Stimulated activated CD4-positive, alpha-beta T cell treated with anti-CD3 and anti-CD28 coated beads, Interleukin-2, amount 100 ng/mL, for 4 hours (primary cell): ENCODE data around the gene SUMF2.
"Not testable (repeated sequence)": the region's sequence is repeated elsewhere in the genome, so short reads cannot be mapped to it uniquely, and the experiment has no call there.

Source experiments
- DNase-seq: peaks from one replicate; pipeline ENCODE4 v3.0.0-alpha.2; 2020; ENCODE audit warnings: low read depth

SUMF2 gene

DNA sequence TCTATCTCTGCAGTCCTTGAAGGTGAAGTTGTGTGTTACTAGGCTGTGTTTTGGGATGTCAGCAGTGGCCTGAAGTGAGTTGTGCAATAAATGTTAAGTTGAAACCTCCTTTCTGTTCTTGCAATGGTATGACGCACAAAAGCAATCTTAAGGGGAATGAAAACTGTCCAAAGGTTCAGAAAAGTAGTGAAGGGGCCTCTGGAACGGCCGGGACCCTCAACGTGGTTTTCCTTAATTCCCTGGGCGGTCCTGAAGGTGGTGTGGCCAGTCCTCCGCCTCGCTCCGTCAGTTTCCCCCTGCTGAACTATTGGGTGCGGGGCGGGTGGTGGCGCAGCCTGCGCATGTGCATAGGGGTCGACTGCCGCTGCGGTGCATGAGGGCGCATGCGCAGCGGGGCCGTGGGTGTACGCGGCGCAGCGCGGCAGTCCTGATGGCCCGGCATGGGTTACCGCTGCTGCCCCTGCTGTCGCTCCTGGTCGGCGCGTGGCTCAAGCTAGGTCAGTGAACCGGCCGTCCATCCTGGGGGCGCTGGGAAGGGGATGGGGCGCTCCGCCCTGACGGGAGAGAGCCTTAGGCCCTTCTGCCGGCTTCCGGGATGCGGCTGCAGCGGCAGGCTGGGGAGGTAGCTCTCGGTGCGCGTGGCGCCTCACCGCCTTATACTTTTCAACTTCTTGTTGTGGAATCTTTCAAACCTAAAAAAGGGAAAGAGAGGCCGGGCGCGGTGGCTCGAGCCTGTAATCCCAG lies at the start of gene SUMF2:
SUMF2 (plus strand) TSS at position 405 of the 744 bp plus-strand sequence; CDS start at position 431, 26 bp downstream.
- peak; percentile 85 for DNase-seq

DNA sequence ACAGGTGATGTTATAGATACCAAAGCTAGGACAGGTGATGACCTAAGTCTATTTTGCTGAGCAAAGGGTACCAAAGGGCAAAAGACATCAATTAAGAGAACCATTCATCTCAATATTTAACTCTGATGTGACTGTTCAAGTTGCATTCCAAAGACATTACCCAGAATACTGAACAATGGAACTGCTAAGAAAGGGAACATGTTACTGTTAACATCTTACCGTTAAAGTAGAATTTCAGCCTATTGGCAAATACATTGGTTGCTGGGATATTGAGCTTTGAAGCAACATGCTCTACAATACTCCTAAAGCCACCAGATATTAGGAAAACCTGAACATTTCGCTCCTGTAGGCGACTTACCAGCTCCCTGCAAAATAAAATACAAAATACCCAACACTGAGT lies 47.1 kb upstream of the SUMF2 start:
- DNase-seq, result not testable (repeated sequence)

DNA sequence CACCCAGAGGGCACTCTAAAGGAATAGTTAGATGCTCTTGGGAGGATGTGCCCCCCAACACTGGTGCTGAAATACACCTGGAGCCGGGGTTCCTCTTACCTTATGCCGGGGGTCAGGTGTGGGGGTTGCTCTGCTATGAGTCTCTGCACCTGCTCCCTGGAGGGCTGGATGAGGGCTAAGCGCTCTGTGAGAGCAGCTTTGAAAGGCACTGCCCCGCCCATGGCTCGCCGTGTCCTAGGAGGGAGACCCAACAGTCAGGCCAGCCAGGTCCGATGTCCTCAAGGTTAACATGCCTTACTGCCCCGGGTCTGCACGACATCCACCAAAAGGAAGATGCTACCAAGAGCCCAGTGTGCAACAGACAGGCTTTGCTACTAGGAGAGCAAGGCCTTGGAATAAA lies 44.6 kb upstream of the SUMF2 start:
- DNase-seq, result no peak

DNA sequence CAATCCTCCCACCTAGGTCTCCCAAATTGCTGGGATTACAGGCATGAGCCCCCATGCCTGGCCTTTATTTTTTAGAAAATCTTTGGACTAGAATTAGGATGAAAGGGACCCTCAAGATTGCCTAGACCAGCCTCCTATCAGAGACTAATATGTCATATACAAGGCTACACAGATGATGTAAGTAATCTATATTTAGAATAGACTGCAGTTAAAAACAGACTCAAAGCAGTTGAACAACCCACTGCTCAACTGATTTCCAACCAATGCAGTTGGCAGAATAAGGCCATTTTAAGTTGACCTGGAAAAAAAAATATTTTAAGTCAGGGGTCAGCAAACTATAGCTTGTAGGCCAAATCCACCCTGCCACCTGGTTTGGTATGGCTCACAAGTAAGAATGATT lies 40.6 kb upstream of the SUMF2 start:
- no peak for DNase-seq

DNA sequence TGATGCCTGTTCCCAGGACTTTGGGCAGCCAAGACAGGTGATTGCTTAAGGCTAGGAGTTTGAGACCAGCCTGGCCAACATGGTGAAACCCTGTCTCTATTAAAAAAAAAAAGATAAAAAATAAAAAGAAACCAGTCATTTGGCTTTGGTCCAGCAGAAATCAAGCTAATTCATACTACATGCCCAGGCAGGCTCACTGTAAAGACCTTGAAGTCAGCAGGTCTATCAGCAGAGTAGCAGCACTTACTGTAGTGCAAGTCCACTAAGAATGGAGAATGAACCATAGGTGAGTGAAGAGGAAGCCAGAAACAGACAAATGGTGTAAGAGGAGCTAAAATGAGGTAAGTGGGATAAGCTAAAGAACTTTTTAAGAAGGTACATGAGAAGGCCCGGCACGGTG lies 37.5 kb upstream of the SUMF2 start:
- no peak for DNase-seq

DNA sequence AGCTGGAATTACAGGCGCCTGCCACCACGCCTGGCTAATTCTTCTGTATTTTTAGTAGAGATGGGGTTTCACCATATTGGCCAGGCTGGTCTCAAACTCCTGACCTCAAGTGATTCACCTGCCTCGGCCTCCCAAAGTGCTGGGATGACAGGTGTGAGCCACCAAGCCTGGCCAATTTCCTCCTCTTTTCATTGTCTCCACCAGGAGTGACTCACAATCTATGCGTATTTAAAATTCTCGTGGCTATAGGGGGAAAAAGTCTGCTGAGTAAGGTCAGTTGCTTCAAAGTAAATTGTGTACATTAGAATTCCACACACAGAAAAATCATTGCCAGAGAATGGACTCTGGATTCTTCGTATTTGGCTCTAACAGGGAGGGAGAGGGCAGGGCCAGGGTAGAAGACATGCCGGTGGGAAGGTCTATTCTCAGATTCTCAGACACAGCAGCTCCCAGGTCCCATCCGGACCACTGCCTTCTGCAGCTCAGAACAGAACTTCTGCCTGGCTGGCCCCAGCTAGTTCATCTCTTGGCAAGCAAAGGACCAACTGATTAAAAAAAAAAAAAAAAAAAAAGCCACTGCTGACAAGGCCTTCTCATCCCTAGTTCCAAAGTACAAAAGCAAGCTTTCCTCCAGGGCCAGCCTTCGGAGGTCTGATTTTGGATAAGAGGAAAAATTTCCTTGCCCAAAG lies 35.0 kb upstream of the SUMF2 start:
- no peak for DNase-seq

DNA sequence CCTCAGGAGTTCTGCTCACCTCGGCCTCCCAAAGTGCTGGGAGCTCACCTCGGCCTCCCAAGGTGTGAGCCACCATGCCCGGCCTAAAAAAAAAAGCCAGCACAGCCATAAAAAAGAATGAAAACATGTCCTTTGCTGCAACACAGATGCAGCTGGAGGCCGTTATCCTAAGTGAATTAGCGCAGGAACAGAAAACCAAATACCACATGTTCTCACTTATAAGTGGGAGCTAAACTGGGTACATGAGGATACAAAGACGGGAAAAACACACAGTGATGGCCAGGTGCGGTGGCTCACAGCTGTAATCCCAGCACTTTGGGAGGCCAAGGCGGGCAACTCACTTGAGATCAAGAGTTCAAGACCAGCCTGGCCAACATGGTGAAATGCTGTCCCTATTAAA lies 33.7 kb upstream of the SUMF2 start:
- DNase-seq, result no peak

DNA sequence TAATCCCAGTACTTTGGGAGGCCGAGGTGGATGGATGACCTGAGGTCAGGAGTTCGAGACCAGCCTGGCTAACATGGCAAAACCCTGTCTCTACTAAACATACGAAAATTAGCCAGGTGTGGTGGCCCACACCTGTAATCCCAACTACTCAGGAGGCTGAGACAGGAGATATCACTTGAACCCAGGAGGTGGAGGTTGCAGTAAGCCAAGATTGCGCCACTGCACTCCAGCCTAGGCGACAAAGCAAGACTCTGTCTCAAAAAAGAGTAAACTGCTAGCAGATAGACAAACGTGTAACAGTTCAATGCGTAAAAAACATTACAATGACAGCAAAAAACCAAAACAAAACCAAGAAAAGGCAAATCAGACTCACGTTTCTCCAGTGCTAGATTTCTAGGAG lies 32.5 kb upstream of the SUMF2 start:
- not testable (repeated sequence) for DNase-seq

DNA sequence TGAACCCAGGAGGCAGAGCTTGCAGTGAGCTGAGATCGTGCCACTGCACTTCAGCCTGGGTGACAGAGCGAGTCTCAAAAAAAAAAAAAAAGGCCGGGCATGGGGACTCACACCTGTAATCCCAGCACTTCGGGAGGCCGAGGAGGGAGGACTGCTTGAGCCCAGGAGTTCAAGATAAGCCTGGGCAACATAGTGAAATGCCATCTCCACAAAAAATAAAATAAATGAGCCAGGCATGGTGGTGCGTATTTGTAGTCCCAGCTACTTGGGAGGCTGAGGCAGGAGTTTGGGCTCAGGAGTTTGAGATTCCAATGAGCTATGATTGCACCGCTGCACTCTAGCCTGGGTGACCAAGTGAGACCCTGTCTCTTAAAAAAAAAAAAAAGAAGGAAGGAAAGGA lies 31.5 kb upstream of the SUMF2 start:
- not testable (repeated sequence) for DNase-seq

DNA sequence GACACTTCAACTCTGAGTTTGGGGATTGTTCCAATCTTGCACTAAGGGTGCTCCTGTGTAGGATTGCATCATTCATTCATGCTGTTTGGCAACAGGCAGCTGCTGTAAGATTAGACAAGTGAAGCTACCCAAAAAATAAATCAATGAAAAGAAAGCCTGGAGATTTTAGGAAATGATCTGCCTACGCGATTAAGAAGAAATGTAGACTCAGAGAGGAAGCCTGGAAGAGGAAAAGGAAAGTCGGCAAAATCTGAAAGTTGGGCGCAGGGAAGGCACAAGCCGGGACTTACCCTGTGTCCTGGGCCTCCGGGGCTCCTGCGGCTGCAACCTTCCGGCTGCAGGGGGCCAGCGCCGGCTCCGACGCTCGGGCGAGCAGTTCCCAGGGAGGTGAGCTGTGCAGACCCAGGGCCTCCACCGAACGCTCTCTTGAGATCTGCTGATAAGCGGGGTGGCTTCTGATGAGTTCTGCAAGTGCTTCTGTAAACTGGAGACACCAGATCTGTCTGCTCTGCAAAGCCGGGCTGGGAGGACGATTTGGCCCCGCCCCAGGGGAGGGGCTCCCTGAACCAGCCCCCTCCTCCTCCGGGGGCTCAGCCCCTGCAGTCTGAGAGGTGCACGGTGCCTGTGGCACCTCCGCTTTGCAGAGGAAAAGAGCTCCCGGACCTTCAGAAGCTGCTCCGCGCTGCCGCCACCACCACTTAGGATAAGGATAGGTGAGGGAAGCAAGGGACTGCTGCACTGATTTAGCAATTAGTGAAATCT lies 30.2 kb upstream of the SUMF2 start:
- peak; percentile 60 for DNase-seq

DNA sequence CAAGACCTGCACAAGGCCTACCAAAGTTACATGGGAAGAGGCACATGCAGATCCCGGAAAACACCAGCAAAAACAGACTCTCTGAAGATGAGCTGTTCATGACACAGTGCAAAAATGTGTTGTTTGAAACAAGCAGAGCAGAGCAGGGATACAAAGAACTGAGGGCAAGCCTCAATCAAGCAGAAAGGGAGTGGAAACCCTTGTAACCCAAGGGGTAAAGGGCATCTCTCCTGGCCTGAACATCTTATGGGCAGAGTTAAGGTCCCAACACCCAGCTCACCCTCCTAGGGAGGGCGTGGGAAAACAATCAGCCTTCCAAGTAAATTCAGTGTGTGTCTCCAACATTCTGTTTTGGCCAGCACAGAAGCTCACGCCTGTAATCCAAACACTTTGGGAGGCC lies 23.4 kb upstream of the SUMF2 start:
- no peak for DNase-seq

DNA sequence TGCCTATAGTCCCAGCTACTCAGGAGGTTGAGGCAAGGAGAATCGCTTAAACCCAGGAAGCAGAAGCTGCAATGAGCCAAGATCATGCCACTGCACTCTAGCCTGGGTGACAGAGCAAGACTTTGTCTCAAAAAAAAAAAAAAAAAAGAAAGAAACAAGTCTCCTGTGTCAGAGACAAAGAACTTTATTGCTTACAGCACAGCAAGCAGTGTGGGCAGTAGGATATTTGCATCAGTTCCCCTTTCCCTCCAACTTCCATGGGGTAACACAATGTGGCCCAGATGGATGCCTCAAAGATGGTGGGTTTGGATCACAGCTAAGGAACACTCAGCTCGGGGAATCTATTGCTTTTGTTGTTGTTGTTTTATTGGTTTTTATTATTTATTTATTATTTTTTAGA lies 18.3 kb upstream of the SUMF2 start:
- DNase-seq, result not testable (repeated sequence)

DNA sequence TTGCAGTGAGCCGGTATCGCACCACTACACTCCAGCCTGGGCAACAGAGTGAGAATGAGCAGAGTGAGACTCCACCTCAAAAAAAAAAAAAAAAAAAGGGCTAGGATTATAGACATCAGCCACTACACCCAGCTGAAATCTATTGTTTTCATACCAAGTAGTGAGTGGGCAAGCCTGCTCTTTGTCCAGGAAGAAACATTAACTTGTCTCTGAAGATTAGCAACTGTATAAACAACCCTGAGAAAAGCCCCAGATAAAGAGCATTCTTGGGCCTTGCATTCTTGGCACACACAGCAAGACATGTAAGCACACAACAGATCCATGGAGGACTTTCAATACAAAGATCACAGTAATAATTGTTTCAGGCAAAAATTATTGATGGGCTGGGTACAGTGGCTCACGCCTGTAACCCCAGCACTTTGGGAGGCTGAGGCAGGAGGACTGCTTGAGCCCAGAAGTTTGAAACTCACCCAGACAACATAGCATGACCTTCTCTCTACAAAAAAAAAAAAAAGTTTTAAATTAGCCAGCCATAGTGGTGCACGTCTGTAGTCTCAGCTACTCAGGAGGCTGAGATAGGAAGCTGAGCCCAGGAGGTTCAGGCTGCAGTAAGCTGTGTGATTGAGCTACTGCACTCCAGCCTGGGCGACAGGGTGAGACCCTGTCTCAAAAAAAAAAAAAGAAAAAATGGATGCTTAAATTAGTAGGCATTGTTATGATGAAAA lies 17.2 kb upstream of the SUMF2 start:
- DNase-seq, result no peak

DNA sequence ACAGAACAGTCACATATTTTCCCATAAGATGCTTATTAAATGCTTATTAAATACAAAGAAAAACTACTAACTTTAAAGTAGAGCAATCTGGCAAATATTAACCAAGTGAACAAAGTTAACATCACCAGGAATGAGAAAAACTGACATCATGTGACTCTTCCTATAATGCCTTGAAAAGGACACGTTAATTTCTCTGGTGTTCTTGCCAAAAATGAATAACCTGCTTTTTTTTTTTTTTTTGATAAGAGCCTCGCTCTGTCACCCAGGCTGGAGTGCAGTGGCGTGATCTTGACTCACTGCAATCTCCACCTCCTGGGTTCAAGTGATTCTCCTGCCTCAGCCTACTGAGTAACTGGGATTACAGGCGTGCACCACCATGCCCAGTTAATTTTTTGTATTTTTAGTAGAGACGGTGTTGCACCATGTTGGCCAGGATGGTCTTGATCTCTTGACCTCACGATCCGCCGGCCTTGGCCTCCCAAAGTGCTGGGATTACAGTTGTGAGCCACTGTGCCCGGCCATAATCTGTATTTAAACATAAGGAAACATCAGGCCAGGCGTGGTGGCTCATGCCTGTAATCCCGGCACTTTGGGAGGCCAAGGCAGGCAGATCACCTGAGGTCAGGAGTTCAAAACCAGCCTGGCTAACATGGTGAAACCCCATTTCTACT lies 16.5 kb upstream of the SUMF2 start:
- not testable (repeated sequence) for DNase-seq

DNA sequence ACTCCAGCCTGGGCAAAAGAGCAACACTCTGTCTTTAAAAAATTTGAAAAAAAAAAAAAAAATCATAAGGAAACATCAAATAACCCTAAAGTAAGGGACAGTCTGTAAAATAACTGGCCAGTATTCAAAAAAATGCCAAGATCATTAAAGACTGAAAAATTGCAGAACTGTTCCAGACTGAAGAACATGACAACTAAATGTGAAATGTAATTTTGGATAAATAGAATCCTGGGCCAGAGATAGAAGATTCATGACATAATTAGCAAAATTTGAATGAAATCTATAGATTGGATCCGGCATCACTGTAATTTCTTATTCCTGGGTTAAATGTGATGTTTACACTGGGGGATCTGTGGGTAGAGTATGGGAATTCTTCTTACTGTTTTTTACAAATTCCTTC lies 15.8 kb upstream of the SUMF2 start:
- DNase-seq, result no peak

DNA sequence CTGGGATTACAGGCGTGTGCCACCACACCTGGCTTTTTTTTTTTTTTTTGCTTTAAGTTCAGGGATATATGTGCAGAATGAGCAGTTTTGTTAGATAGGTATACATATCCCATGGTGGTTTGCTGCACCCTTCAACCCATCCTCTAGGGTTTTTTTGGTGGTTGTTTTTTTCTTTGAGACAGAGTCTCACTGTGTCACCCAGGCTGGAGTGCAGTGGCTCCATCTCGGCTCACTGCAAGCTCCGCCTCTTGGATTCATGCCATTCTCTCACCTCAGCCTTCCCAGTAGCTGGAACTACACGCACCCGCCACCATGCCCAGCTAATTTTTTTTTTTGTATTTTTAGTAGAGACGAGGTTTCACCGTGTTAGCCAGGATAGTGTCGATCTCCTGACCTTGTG lies 15.3 kb upstream of the SUMF2 start:
- DNase-seq, result not testable (repeated sequence)

DNA sequence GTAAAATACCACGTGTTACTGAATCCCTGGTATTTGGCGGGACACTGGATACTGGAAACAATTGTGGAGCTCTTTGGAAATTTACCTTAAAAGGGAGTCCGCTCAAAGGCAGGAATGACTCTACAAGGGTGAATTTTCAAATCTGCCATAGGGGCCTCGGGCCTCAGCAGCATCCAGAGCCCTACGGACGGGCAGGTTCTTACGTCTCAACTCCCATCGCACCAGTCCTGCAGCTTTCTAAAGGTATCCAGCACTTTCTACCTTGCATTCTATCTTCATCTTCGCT lies 13.1 kb upstream of the SUMF2 start:
- no peak for DNase-seq

DNA sequence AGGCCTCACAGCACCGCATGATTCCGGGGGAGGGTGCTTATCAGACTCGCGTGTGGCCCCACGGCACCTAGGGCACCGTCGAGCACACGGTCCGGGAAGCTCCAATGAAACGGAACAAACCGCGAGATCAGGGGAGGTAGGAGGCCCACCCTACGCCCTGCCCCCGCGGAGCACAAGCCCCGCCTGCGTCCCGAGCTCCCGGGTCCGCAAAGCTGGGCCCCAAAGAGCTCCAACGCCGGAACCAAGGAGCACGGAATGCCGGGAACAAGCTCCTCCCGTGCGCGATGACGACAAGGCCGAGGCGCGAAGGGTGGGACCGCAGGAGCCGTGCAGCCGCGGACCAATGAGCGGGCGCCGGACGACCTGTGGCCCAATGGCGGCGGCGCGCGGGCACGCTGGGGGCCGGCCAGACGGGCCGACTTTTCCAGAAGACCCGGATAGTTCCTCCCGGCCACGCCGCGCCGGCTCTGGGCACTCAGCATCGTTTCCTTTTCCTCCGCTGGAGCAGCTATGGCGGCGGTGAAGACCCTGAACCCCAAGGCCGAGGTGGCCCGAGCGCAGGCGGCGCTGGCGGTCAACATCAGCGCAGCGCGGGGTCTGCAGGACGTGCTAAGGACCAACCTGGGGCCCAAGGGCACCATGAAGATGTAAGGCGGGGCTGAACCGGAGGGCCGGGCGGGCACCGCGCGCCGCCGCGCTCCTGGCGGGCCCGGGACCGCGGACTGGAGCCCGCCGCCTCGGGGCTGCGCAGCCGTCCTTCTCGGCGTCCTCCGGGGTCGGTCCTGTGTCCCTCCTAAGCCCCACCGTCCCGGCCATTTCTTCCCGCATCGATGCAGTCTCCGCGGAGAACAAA lies 12.5 kb upstream of the SUMF2 start, which contains the start of the genes CCT6A and PSPH:
CCT6A (plus strand) TSS at position 427 of the 853 bp plus-strand sequence; CDS start at position 511, 84 bp downstream.
PSPH (minus strand) TSS at position 106 of the 853 bp plus-strand sequence. CDS start 30,232 bp downstream, outside the sequence.
- peak; percentile 90 for DNase-seq

DNA sequence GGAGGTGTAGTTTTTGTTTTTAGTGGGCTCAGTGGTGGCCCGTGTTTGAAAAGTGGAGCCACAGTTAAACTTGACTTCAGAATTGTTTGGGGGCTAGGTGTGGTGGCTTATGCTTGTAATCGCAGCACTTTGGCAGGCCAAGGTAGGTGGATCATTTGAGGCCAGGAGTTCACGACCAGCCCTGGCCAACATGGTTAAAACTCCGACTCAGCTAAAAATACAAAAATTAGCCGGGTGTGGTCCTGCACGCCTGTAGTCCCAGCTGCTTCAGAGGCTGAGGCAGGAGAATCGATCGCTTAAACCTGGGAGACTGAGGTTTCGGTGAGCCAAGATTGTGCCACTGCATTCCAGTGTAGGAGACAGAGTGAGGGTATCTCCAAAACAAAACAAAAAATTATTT lies 10.7 kb upstream of the SUMF2 start:
- no peak for DNase-seq

DNA sequence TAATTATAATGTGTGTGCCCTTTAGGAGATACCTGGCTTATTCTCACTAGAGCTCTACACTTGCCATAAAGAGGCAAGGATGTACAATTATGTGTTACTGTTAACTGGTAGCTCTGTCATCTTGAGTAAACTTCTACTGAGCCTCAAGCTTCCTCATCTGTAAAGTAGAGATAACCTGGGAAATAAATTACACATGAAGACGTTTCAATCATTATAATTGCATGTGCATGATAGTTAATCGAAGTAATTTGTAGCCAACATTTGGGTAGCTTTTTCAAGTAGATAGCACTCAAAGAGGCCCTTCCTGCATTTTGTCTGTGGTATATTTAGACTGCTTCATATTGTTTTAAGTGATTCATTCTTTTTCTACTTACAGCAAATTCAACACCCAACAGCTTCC lies 10.1 kb upstream of the SUMF2 start:
- DNase-seq, result no peak

DNA sequence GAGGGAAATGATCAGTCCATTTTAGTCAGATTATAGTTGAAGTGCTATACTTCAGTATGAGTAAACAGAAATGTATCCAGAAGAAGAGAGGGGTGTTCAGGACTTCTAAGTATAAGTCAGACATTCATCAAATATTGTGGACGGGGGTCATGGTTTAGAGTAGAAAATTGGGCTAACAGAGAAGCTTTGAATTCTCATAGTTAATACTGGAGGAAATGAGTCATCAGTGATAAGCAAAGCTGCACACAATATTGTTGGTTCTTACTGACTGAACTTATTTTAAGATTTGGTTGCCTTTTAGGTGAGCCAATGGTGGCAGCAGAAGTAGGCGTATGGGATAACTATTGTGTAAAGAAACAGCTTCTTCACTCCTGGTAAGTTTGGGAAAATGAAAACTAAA lies 1.7 kb upstream of the SUMF2 start:
- no peak for DNase-seq
